SU-DHL-6 (cell line): ENCODE data around the gene LY6G6D.

Experiments used
- H2AFZ ChIP-seq: fragments of 200-600 bp; sonication (generic); 2 replicates; pipeline ENCODE4 v1.6.1; 2014; ENCODE audit warnings: low read depth, mild to moderate bottlenecking, moderate library complexity, mixed read lengths, antibody characterized with exemption, low read length; ENCODE audit not compliant: severe bottlenecking
- H3F3A ChIP-seq: fragments of 200-600 bp; shearing (Covaris generic); 2 replicates; pipeline ENCODE4 v1.6.0; 2016; ENCODE audit warnings: antibody characterized with exemption, mild to moderate bottlenecking; ENCODE audit not compliant: insufficient read depth
- H3K27ac ChIP-seq: fragments of 200-600 bp; sonication (generic); 2 replicates; pipeline ENCODE4 v1.5.1; 2016; ENCODE audit warnings: low read depth, mild to moderate bottlenecking, low read length, moderate library complexity, mixed read lengths
- H3K27me3 ChIP-seq: fragments of 200-600 bp; sonication (generic), shearing (Covaris generic); 2 replicates; pipeline ENCODE4 v1.6.0; 2014; ENCODE audit warnings: mild to moderate bottlenecking, low read length
- H3K36me3 ChIP-seq: fragments of 200-600 bp; sonication (generic); 2 replicates; pipeline ENCODE4 v1.6.1; 2014; ENCODE audit warnings: mild to moderate bottlenecking, low read length, mixed read lengths
- H3K4me2 ChIP-seq: fragments of 300-600, 200-600 bp; shearing (Covaris generic), sonication (generic); 2 replicates; pipeline ENCODE4 v1.6.0; 2014; ENCODE audit warnings: low read length, low read depth, mild to moderate bottlenecking; ENCODE audit not compliant: poor library complexity, severe bottlenecking
- H3K4me3 ChIP-seq: fragments of 200-600 bp; sonication (generic); 2 replicates; pipeline ENCODE4 v1.5.1; 2014; ENCODE audit warnings: antibody characterized with exemption, low read length, mild to moderate bottlenecking, mixed read lengths; ENCODE audit not compliant: insufficient read depth, poor library complexity, severe bottlenecking
- H3K79me2 ChIP-seq: fragments of 200-600 bp; sonication (generic); 2 replicates; pipeline ENCODE4 v1.6.1; 2014; ENCODE audit warnings: mild to moderate bottlenecking, low read length, moderate library complexity; ENCODE audit not compliant: insufficient read depth
- H3K9ac ChIP-seq: fragments of 200-600 bp; sonication (generic); 2 replicates; pipeline ENCODE4 v1.7.0; 2014; ENCODE audit warnings: mild to moderate bottlenecking, low read length
- H3K9me2 ChIP-seq: fragments of 200-600 bp; sonication (generic); replicated peaks from 2 replicates; pipeline ENCODE4 v1.6.1; 2014; ENCODE audit warnings: low read length; ENCODE audit not compliant: insufficient read depth
- H3K9me3 ChIP-seq: fragments of 200-600 bp; sonication (generic); 2 replicates; pipeline ENCODE4 v1.6.1; 2014; ENCODE audit warnings: low read length, mixed read lengths; ENCODE audit not compliant: insufficient read depth
- H4K20me1 ChIP-seq: fragments of 200-600 bp; sonication (generic); 2 replicates; pipeline ENCODE4 v1.6.1; 2014; ENCODE audit warnings: low read depth, mild to moderate bottlenecking, antibody characterized with exemption, low read length, moderate library complexity, mixed read lengths
- CTCF ChIP-seq: fragments of 200-600 bp; sonication (generic); IDR thresholded peaks from one replicate; pipeline ENCODE4 v1.5.1; 2017; ENCODE audit warnings: antibody characterized with exemption, mild to moderate bottlenecking, low read length, moderate library complexity; ENCODE audit not compliant: insufficient read depth, poor library complexity, severe bottlenecking
- EZH2phosphoT487 ChIP-seq: fragments of 200-600 bp; sonication (generic), shearing (Covaris generic); conservative IDR thresholded peaks from 2 replicates; pipeline ENCODE4 v1.6.1; 2018; ENCODE audit warnings: mild to moderate bottlenecking, antibody characterized with exemption, low read length, moderate library complexity, mixed read lengths

LY6G6D gene

GRCh38 chr6:31749301-31750036 is 34.3 kb downstream of the LY6G6D start:
- H3K36me3 ChIP-seq = peaks cover 3% of the 10 kb centered on the region; the same call in 1 of the 2 replicates
- no peak overlapping the region for H2AFZ ChIP-seq
- no peaks in the 10 kb centered on the region for H3K9me2 ChIP-seq
- no peaks in the 10 kb centered on the region for H3K9me3 ChIP-seq
- no peaks in the 10 kb centered on the region for H3K27me3 ChIP-seq
- no peak overlapping the region for H3K4me3 ChIP-seq
- no peak overlapping the region for H3K9ac ChIP-seq
- no peak overlapping the region for H3K4me2 ChIP-seq
- no peaks in the 10 kb centered on the region for H3K79me2 ChIP-seq
- no peak for TF ChIP-seq CTCF
- TF ChIP-seq EZH2phosphoT487 = no peak
- H3F3A ChIP-seq = 0 out of 2 replicates have a peak, but pooled peaks cover 16% of the 10 kb centered on the region
- H4K20me1 ChIP-seq = no peaks in the 10 kb centered on the region
- H3K27ac ChIP-seq = no peak overlapping the region

GRCh38 chr6:31750411-31751022 is 35.4 kb downstream of the LY6G6D start:
- Histone ChIP-seq H3K9me3 (no peaks in the 10 kb centered on the region), H3K9ac (no peak overlapping the region), H2AFZ (no peak overlapping the region), H3K36me3 (peaks cover 3% of the 10 kb centered on the region; the same call in 1 of the 2 replicates), H3K4me2 (no peak overlapping the region), H3K27me3 (no peaks in the 10 kb centered on the region), H3F3A (0 out of 2 replicates have a peak, but pooled peaks cover 12% of the 10 kb centered on the region), H4K20me1 (no peaks in the 10 kb centered on the region), H3K27ac (no peak overlapping the region), H3K79me2 (no peaks in the 10 kb centered on the region), H3K9me2 (no peaks in the 10 kb centered on the region), H3K4me3 (no peak overlapping the region)
- TF ChIP-seq EZH2phosphoT487 (no peak), CTCF (no peak)

- TF ChIP-seq CTCF = no peak
- no peak for TF ChIP-seq EZH2phosphoT487
- Histone ChIP-seq H3K79me2 (no peaks in the 10 kb centered on the region), H3K36me3 (peaks cover 3% of the 10 kb centered on the region; the same call in 1 of the 2 replicates), H2AFZ (no peak overlapping the region), H3K27me3 (no peaks in the 10 kb centered on the region), H3K4me2 (no peak overlapping the region), H3K9me3 (no peaks in the 10 kb centered on the region), H3K9ac (no peak overlapping the region), H3K4me3 (no peak overlapping the region), H3K27ac (no peak overlapping the region), H4K20me1 (no peaks in the 10 kb centered on the region), H3K9me2 (no peaks in the 10 kb centered on the region), H3F3A (0 out of 2 replicates have a peak, but pooled peaks cover 12% of the 10 kb centered on the region)
Measured at GRCh38 chr6:31752739-31753319, 37.7 kb downstream of the LY6G6D start.
